HG02798 (cell line): ENCODE results near the gene C7orf25.
A peak's percentile ranks its signal among the peaks of the same experiment; 100 is the strongest.

Experiments used
- ATAC-seq: cut with Tn5 transposase; IDR thresholded peaks from one replicate; pipeline ENCODE4 v1.9.1; 2021; ENCODE audit warnings: mild to moderate bottlenecking; ENCODE audit not compliant: unreplicated experiment, poor library complexity

The C7orf25 gene

GRCh38 chr7:42911454-42912447 is at the start of gene C7orf25:
C7orf25 (minus strand) TSS chr7:42912070; CDS start chr7:42910900, 1,170 bp downstream.
- peak; percentile 95 for ATAC-seq

GRCh38 chr7:42961170-42961569 is 49.3 kb upstream of the C7orf25 start:
- ATAC-seq, result no peak

GRCh38 chr7:42960762-42961161 is 48.9 kb upstream of the C7orf25 start:
- no peak for ATAC-seq

- no peak for ATAC-seq
Measured at GRCh38 chr7:42959549-42959948, 47.7 kb upstream of the C7orf25 start.

GRCh38 chr7:42956062-42956461 is 44.2 kb upstream of the C7orf25 start:
- ATAC-seq, result no peak

- ATAC-seq, result no peak
Measured at GRCh38 chr7:42953994-42954393, 42.1 kb upstream of the C7orf25 start.

- ATAC-seq, result no peak
Measured at GRCh38 chr7:42952328-42952727, 40.5 kb upstream of the C7orf25 start.

GRCh38 chr7:42950417-42950816 is 38.5 kb upstream of the C7orf25 start:
- ATAC-seq, result no peak

GRCh38 chr7:42947521-42947920 is 35.7 kb upstream of the C7orf25 start:
- ATAC-seq, result no peak

- ATAC-seq, result no peak
Measured at GRCh38 chr7:42946627-42946950, 34.7 kb upstream of the C7orf25 start.

- peak; percentile 70 for ATAC-seq
Measured at GRCh38 chr7:42945821-42946626, 34.2 kb upstream of the C7orf25 start.

- peak; percentile 46 for ATAC-seq
Measured at GRCh38 chr7:42940985-42941847, 29.3 kb upstream of the C7orf25 start.

GRCh38 chr7:42939457-42940240 is 27.8 kb upstream of the C7orf25 start:
- peak; percentile 42 for ATAC-seq

- no peak for ATAC-seq
Measured at GRCh38 chr7:42935861-42936260, 24.0 kb upstream of the C7orf25 start.

- no peak for ATAC-seq
Measured at GRCh38 chr7:42934291-42934690, 22.4 kb upstream of the C7orf25 start.

- no peak for ATAC-seq
Measured at GRCh38 chr7:42932811-42933591, 21.1 kb upstream of the C7orf25 start.

- peak; percentile 100 for ATAC-seq
Measured at GRCh38 chr7:42931834-42932651, 20.2 kb upstream of the C7orf25 start, which contains the start of the genes MRPL32 and PSMA2. MRPL32 (plus strand) TSS chr7:42932376; CDS start chr7:42932387, 11 bp downstream. PSMA2 (minus strand) TSS chr7:42932174; CDS start chr7:42932158, 16 bp downstream.

GRCh38 chr7:42931447-42931833 is 19.6 kb upstream of the C7orf25 start:
- no peak for ATAC-seq
